Retinal pigment epithelial cell (primary cell): ENCODE results near the gene MBTD1.

Experiments
- DNase-seq: peaks from one replicate; pipeline ENCODE4 v3.0.0-alpha.2; 2010; ENCODE audit warnings: low read depth
- H3K4me3 ChIP-seq: 2 replicates; pipeline ENCODE4 v1.5.1; 2011; ENCODE audit warnings: mild to moderate bottlenecking, low read length, control low read depth, moderate library complexity
- TF ChIP-seq, protein P1 (sequence below): conservative IDR thresholded peaks from 2 replicates; pipeline ENCODE4 v1.5.1; 2011; ENCODE audit warnings: low read depth, low read length, control low read depth, inconsistent platforms

The MBTD1 gene

GRCh38 chr17:51147650-51148049, 112.2 kb downstream of the MBTD1 start:
- TF ChIP-seq, protein P1, sequence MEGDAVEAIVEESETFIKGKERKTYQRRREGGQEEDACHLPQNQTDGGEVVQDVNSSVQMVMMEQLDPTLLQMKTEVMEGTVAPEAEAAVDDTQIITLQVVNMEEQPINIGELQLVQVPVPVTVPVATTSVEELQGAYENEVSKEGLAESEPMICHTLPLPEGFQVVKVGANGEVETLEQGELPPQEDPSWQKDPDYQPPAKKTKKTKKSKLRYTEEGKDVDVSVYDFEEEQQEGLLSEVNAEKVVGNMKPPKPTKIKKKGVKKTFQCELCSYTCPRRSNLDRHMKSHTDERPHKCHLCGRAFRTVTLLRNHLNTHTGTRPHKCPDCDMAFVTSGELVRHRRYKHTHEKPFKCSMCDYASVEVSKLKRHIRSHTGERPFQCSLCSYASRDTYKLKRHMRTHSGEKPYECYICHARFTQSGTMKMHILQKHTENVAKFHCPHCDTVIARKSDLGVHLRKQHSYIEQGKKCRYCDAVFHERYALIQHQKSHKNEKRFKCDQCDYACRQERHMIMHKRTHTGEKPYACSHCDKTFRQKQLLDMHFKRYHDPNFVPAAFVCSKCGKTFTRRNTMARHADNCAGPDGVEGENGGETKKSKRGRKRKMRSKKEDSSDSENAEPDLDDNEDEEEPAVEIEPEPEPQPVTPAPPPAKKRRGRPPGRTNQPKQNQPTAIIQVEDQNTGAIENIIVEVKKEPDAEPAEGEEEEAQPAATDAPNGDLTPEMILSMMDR = no peak
- peak; percentile 52 for DNase-seq
- no peak overlapping the region for H3K4me3 ChIP-seq

DNA sequence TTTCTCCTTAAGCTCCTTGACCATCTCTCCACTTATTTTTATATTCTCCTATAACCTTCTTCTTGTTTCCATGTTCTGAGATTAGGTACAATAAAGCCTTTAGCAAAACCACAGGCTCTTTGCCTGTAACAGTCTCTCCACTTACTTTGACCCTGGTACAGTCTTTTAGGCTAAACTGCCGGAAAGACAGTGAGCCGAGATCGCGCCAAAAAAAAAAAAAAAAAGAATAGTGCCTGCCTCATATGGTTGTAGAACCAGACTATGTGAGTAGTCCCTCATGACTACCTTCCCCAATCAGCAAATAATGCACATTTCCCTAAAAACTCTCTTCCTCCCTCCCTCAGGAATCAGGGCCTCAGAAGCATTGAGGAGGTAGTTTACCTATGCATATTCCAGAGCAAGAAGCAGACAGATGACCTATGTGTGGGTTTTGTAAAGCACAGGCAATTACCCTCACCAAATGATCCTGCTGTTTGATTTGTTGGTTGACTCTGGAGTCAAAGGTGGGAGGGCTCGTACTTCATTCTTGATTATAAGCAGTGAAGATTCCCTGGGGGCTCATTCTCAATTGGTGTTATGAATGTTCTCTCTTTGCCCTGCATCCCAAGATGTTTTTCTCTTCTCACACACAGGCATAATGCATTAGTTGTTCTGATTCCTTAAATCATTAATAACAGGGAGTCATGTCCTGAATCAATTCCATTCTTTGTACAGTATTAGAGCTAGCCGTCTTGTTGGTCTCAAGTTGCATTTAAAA, 115.4 kb downstream of the MBTD1 start:
- no peak for DNase-seq
- TF ChIP-seq, protein P1 = no peak
- no peak overlapping the region for H3K4me3 ChIP-seq

DNA sequence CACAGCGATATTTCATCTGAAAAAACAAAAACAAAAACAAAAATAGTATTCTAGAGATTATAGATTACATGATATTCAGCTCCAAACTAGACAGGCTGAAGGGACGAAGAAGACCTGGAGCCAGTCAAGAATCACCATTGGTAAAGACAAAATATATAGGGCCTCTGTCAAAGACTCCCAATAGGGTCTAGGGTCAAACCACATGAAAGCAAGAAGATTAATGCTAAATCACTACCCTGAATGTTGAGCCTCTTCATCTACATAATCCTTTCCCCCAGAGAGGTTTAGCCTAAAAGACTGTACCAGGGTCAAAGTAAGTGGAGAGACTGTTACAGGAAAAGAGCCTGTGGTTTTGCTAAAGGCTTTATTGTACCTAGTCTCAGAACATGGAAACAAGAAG, 117.3 kb downstream of the MBTD1 start:
- TF ChIP-seq, protein P1 = no peak
- H3K4me3 ChIP-seq = no peak overlapping the region
- no peak for DNase-seq

GRCh38 chr17:51135956-51136355, 123.9 kb downstream of the MBTD1 start:
- H3K4me3 ChIP-seq = no peak overlapping the region
- TF ChIP-seq, protein P1 = no peak
- no peak for DNase-seq

GRCh38 chr17:51133365-51133764, 126.5 kb downstream of the MBTD1 start:
- DNase-seq = no peak
- H3K4me3 ChIP-seq = no peak overlapping the region
- TF ChIP-seq, protein P1 = no peak

- no peak for DNase-seq
- H3K4me3 ChIP-seq = no peak overlapping the region
- TF ChIP-seq, protein P1 = no peak
Observed at GRCh38 chr17:51132964-51133319, 126.9 kb downstream of the MBTD1 start.

DNA sequence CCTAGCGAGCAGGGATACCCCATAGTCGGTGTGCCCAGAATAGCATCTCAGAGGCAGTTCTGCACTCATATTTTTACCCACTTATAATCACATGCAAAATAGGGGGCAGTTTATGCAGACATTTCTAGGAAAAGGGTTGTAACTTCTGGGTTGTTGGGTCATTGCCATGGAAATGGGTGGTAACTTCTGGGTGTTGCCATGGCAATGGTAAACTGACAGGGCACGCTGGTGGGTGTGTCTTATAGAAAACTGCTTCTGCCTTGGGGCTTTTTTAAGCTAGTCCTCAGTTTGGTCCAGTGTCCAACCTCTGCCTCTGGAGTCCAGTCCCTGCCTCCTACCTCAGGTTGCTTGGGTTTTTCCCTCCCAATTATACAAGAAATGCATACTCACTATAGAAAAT, 131.8 kb downstream of the MBTD1 start:
- H3K4me3 ChIP-seq = no peak overlapping the region
- DNase-seq = no peak
- TF ChIP-seq, protein P1 = no peak
